K562 (cell line): ENCODE data around the gene ALG1. TPM values are rescaled to one million over a fixed set of nuclear protein-coding genes. Genes with fewer than 3 reads are reported as not detected.
A peak's percentile ranks its signal among the peaks of the same experiment; 100 is the strongest.

Experiments
- ATAC-seq: fragments of 200-7000 bp; cut with Tn5 transposase; 3 replicates; pipeline ENCODE4 v1.9.1; 2020; ENCODE audit warnings: moderate library complexity
- BruUV-seq: library from RNA; stranded (reverse); fragments of 400-500 nt; replicated peaks from 2 replicates; lab custom pipeline; 2021; lab: Mats Ljungman, UMichigan
- CTCF ChIA-PET: fragments of 300-600 bp; formaldehyde crosslinking; extraction: SDS; loops from one replicate; lab custom pipeline; 2021; ENCODE audit warnings: low intra/inter-chr PET ratio; lab: Yijun Ruan, JAX
- POLR2A ChIA-PET: fragments of 300-600, 350-650 bp; sonication (Branson Sonifier 250); formaldehyde crosslinking; extraction: SDS; loops from one replicate; lab custom pipeline; 2021; ENCODE audit warnings: antibody characterized with exemption, inconsistent platforms; lab: Yijun Ruan, JAX
- DNase-seq, 4 experiments: peaks; one replicate each; pipeline versions ENCODE4 v3.0.0 to v3.0.0-alpha.2; 2011 to 2018; ENCODE audit warnings: low spot score in 3 of 4, mixed read lengths in 3 of 4; ENCODE audit errors: extremely low read depth in 1 of 4
- FAIRE-seq: peaks from 2 replicates; lab custom pipeline; 2011; peaks lifted over from hg19 to GRCh38; lab: Jason Lieb, UNC
- H2AFZ ChIP-seq: 2 replicates; pipeline ENCODE4 v1.6.0; 2011; ENCODE audit warnings: low read depth, low read length, control low read depth, inconsistent platforms
- H3K27ac ChIP-seq: fragments of 200-600 bp; 3 replicates; pipeline ENCODE4 v1.8.0; 2011; ENCODE audit warnings: low read depth, mild to moderate bottlenecking, control low read depth, inconsistent platforms, low read length, moderate library complexity, mixed read lengths; ENCODE audit errors: extremely low read depth
- H3K27me3 ChIP-seq, 2 experiments: fragments of 300-600 bp in 1 of 2; 2 replicates in 1 of 2; 3 replicates in 1 of 2; pipeline versions ENCODE4 v1.6.0 to v1.8.0; 2011; ENCODE audit warnings: inconsistent platforms in 2 of 2, low read length in 2 of 2, mild to moderate bottlenecking in 1 of 2, mixed read lengths in 1 of 2, moderate library complexity in 1 of 2; ENCODE audit not compliant: control insufficient read depth in 2 of 2, insufficient read depth in 2 of 2
- H3K36me3 ChIP-seq: fragments of 300-600 bp; 3 replicates; pipeline ENCODE4 v1.8.0; 2011; ENCODE audit warnings: mild to moderate bottlenecking, low read length, inconsistent platforms; ENCODE audit not compliant: control insufficient read depth, insufficient read depth
- H3K4me1 ChIP-seq, 2 experiments: fragments of 200-600 bp in 1 of 2; replicated peaks in 1 of 2; 2 replicates in 1 of 2; 3 replicates in 1 of 2; pipeline versions ENCODE4 v1.5.1 to v1.8.0; 2011; ENCODE audit warnings: inconsistent platforms in 2 of 2, low read length in 2 of 2, mild to moderate bottlenecking in 1 of 2, mixed read lengths in 1 of 2, moderate library complexity in 1 of 2; ENCODE audit not compliant: control insufficient read depth in 2 of 2, insufficient read depth in 2 of 2
- H3K4me2 ChIP-seq: 2 replicates; pipeline ENCODE4 v1.6.1; 2011; ENCODE audit warnings: low read length, control low read depth, inconsistent platforms, mixed read lengths; ENCODE audit not compliant: insufficient read depth
- H3K4me3 ChIP-seq: fragments of 200-600 bp; sonication (generic), shearing (Covaris generic); 2 replicates; pipeline ENCODE4 v1.5.1; 2016; ENCODE audit warnings: control low read depth, inconsistent platforms
- H3K79me2 ChIP-seq: fragments of 200-600 bp; 3 replicates; pipeline ENCODE4 v1.8.0; 2011; ENCODE audit warnings: low read length, inconsistent platforms; ENCODE audit not compliant: control insufficient read depth, insufficient read depth
- H3K9ac ChIP-seq, 2 experiments: 2 replicates each; pipeline versions ENCODE4 v1.6.0 to v1.6.1; 2011; ENCODE audit warnings: low read depth in 2 of 2, low read length in 2 of 2, control low read depth in 1 of 2, inconsistent platforms in 1 of 2, mild to moderate bottlenecking in 1 of 2, mixed read lengths in 1 of 2; ENCODE audit not compliant: insufficient read depth in 1 of 2
- H3K9me1 ChIP-seq: one replicate; pipeline ENCODE4 v1.6.0; 2011; ENCODE audit warnings: inconsistent platforms, mild to moderate bottlenecking, low read length, moderate library complexity; ENCODE audit not compliant: control insufficient read depth, insufficient read depth
- H3K9me3 ChIP-seq: replicated peaks from 2 replicates; pipeline ENCODE4 v1.5.1; 2011; ENCODE audit warnings: low read depth, low read length, inconsistent platforms; ENCODE audit not compliant: control insufficient read depth, insufficient read depth
- H4K20me1 ChIP-seq: replicated peaks from 2 replicates; pipeline ENCODE4 v1.6.1; 2011; ENCODE audit warnings: low read length, inconsistent platforms, mixed read lengths; ENCODE audit not compliant: control insufficient read depth, insufficient read depth
- CBFB ChIP-seq: sonication (generic); formaldehyde crosslinking; IDR thresholded peaks from 2 replicates; pipeline ENCODE4 v1.4.0; 2020; ENCODE audit warnings: mild to moderate bottlenecking, missing genetic modification reagents
- CREB1 ChIP-seq, 2 experiments: sonication (generic) in 1 of 2; formaldehyde crosslinking in 1 of 2; IDR thresholded peaks; 2 replicates each; pipeline versions ENCODE4 v1.6.1 to v1.8.0; 2012 to 2022; ENCODE audit warnings: inconsistent platforms in 1 of 2, mild to moderate bottlenecking in 1 of 2, missing genetic modification reagents in 1 of 2, moderate library complexity in 1 of 2
- CTCF ChIP-seq, 3 experiments: IDR thresholded peaks in 2 of 3; conservative IDR thresholded peaks in 1 of 3; 2 replicates each; pipeline ENCODE4 v1.5.1; 2011 to 2012; ENCODE audit warnings: low read length in 3 of 3, mild to moderate bottlenecking in 3 of 3, control low read depth in 2 of 3, improper control_type of control experiment in 1 of 3, inconsistent platforms in 1 of 3, low read depth in 1 of 3, mixed read lengths in 1 of 3, moderate library complexity in 1 of 3; ENCODE audit not compliant: insufficient read depth in 2 of 3
- NFIC ChIP-seq: fragments of 450-650 bp; IDR thresholded peaks from 2 replicates; pipeline ENCODE4 v1.6.1; 2017; ENCODE audit warnings: mild to moderate bottlenecking, inconsistent platforms
- RAD21 ChIP-seq, 2 experiments: fragments of 250-450 bp in 1 of 2; fragments of 450-650 bp in 1 of 2; sonication (Bioruptor Pico) in 1 of 2; formaldehyde crosslinking in 1 of 2; IDR thresholded peaks in 1 of 2; conservative IDR thresholded peaks in 1 of 2; 2 replicates each; pipeline versions ENCODE4 v1.4.0 to v1.8.0; 2020 to 2022; ENCODE audit warnings: mild to moderate bottlenecking in 2 of 2, moderate library complexity in 1 of 2
- SMC3 ChIP-seq: conservative IDR thresholded peaks from 2 replicates; pipeline ENCODE4 v1.6.1; 2011; ENCODE audit warnings: low read depth, low read length, improper control_type of control experiment; ENCODE audit not compliant: insufficient read depth
- STAG1 ChIP-seq: sonication (generic); formaldehyde crosslinking; IDR thresholded peaks from 2 replicates; pipeline ENCODE4 v1.5.0; 2020; ENCODE audit warnings: missing genetic modification reagents, borderline replicate concordance
- STAT6 ChIP-seq: sonication (generic); formaldehyde crosslinking; IDR thresholded peaks from 2 replicates; pipeline ENCODE4 v1.8.1; 2023; ENCODE audit warnings: mild to moderate bottlenecking, missing genetic modification reagents
- WGBS: fragments of 100-300 bp; shearing (Covaris generic); methylation state at CpG from one replicate; pipeline ENCODE4 v1.1.6; 2016; ENCODE audit warnings: low coverage, mixed read lengths; ENCODE audit not compliant: insufficient coverage; ENCODE audit errors: missing lambda C conversion rate; 5-methylcytosine and 5-hydroxymethylcytosine counted together
- in situ Hi-C: fragments of 300-500 bp; cut with MboI; formaldehyde crosslinking; loops from 4 replicates; pipeline ENCODE4 v1.15.0; 2018; ENCODE audit warnings: inconsistent platforms, mixed read lengths
- intact Hi-C: fragments of 100-400 bp; cut with micrococcal nuclease; formaldehyde crosslinking; loops from 2 replicates; pipeline ENCODE4 v1.14.2; 2022
- polyA plus RNA-seq, 8 experiments: library from polyadenylated mRNA; depleted of rRNA in 4 of 8; stranded (reverse) in 5 of 8; unstranded in 3 of 8; fragments of >200 nt; fragmentation: Nextera tagmentation in 2 of 8; fragmentation: Illumina TruSeq in 1 of 8; extraction: Ambion mirVana in 2 of 8; extraction: Trizol in 1 of 8; gene quantifications; 2 replicates each; pipeline versions ENCODE4 v1.2.1 to v1.2.3, GENCODE V29; 2011 to 2014; ENCODE audit warnings: inconsistent platforms in 1 of 8, missing spikeins in 1 of 8
- total RNA-seq, 7 experiments: library from RNA; depleted of rRNA in 6 of 7; stranded (reverse); fragments of >200 nt in 6 of 7; fragmentation: Illumina TruSeq in 2 of 7; extraction: Trizol in 2 of 7; gene quantifications; 2 replicates each; pipeline versions ENCODE4 v1.2.1 to v1.2.3, GENCODE V29; 2011 to 2021; ENCODE audit warnings: low replicate concordance in 1 of 7

The ALG1 gene
- total and polyA plus RNA-seq, 9 of the 15 experiments (the other 6 are each of a cell fraction or from before 2014, with no cell fraction given) = 1.1 to 26.4 (median 18.3) TPM

GRCh38 chr16:5025171-5025632 lies 46.4 kb upstream of the ALG1 start:
- Histone ChIP-seq H3K9ac (no peak overlapping the region; a peak in 1 of 4 replicates), H3K4me3 (no peak overlapping the region), H3K27ac (no peak overlapping the region), H3K9me3 (no peaks in the 10 kb centered on the region), H3K36me3 (no peaks in the 10 kb centered on the region), H3K4me1 (peaks cover 0 to 9% of the 10 kb centered on the region in 2 experiments; a peak in 1 of 5 replicates), H2AFZ (no peak overlapping the region), H3K27me3 (peaks cover 5 to 29% of the 10 kb centered on the region in 2 experiments; a peak in 3 of 5 replicates), H4K20me1 (no peaks in the 10 kb centered on the region), H3K79me2 (no peaks in the 10 kb centered on the region), H3K4me2 (no peak overlapping the region), H3K9me1 (no peaks in the 10 kb centered on the region)
- POLR2A ChIA-PET = interaction anchor here (0.6 to 1.4 kb wide), 4 partner anchors 9 to 551 kb away, joined by 3 to 5 read pairs (median 4); partner anchors contain the start of genes NAGPA and NMRAL1
- no TSS peak for BruUV-seq
- peak in 2 of 4 experiments; percentile 55 for DNase-seq
- peak; percentile 73 for TF ChIP-seq NFIC
- TF ChIP-seq CBFB (CRISPR knock-in tag) = no peak
- TF ChIP-seq CREB1 (IDR thresholded peaks at IDR 0.05) = no peak
- TF ChIP-seq CREB1 (CRISPR knock-in tag; IDR thresholded peaks at IDR 0.05) = no peak
- no peak for TF ChIP-seq STAT6
- TF ChIP-seq SMC3 = 0 out of 2 replicates have a peak, but pooled peaks have one; percentile 23
- 0 out of 2 replicates have a peak, but pooled peaks have one; percentile 20 for TF ChIP-seq STAG1 (CRISPR knock-in tag)
- peak in 1 of 2 experiments; percentile 37; a peak in 1 of 4 replicates for TF ChIP-seq RAD21 (CRISPR knock-in tag; conservative IDR thresholded peaks at IDR 0.05 in 1 of 2, IDR thresholded peaks at IDR 0.05 in 1 of 2)
- peak; percentile 58 to 66 (median 58) for TF ChIP-seq CTCF (IDR thresholded peaks at IDR 0.05 in 2 of 3, conservative IDR thresholded peaks at IDR 0.05 in 1 of 3; ENCODE audit: insufficient read depth in 2 of 3, low read depth in 1 of 3, low read length in 3 of 3)
- CTCF ChIA-PET = no interaction called here
- 11% methylated on average over 11 of the region's 17 CpGs for WGBS
- peak; percentile 89 for ATAC-seq
- in situ Hi-C loops = no loop called here
- intact Hi-C loops = no loop called here
- FAIRE-seq = no peak
